ENCODE data around the gene MAGI2.

DNA sequence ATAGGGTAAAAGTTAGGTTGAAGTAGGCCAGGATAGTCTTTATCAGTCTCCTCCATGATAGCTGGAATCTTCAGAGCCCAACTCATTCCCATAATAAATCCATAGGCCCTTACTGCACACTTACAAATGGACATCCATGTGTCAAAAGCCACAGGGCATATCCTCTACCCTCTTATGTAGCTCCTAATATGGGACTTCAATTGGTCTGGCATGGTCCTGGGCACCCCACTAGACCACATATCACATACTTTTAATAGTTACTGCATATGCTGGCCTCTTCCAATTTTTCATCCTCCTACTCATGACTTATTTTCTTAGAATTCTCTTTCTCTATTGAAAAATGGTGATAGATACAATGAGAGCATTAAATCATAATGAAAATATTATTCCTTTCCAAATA lies 169.3 kb downstream of the MAGI2 start:
- TF ChIP-seq CTCF (conservative IDR thresholded peaks at IDR 0.05; ENCODE audit: low read depth, low read length) (no peak), EZH2 (IDR thresholded peaks at IDR 0.05; ENCODE audit: borderline replicate concordance, low read depth, low read length, poor library complexity, severe bottlenecking) (no peak)

Data from A673 (cell line).